ENCODE measurements around the gene ABHD8.
A peak's percentile ranks its signal among the peaks of the same experiment; 100 is the strongest.

ABHD8 gene, protein sequence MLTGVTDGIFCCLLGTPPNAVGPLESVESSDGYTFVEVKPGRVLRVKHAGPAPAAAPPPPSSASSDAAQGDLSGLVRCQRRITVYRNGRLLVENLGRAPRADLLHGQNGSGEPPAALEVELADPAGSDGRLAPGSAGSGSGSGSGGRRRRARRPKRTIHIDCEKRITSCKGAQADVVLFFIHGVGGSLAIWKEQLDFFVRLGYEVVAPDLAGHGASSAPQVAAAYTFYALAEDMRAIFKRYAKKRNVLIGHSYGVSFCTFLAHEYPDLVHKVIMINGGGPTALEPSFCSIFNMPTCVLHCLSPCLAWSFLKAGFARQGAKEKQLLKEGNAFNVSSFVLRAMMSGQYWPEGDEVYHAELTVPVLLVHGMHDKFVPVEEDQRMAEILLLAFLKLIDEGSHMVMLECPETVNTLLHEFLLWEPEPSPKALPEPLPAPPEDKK

DNA sequence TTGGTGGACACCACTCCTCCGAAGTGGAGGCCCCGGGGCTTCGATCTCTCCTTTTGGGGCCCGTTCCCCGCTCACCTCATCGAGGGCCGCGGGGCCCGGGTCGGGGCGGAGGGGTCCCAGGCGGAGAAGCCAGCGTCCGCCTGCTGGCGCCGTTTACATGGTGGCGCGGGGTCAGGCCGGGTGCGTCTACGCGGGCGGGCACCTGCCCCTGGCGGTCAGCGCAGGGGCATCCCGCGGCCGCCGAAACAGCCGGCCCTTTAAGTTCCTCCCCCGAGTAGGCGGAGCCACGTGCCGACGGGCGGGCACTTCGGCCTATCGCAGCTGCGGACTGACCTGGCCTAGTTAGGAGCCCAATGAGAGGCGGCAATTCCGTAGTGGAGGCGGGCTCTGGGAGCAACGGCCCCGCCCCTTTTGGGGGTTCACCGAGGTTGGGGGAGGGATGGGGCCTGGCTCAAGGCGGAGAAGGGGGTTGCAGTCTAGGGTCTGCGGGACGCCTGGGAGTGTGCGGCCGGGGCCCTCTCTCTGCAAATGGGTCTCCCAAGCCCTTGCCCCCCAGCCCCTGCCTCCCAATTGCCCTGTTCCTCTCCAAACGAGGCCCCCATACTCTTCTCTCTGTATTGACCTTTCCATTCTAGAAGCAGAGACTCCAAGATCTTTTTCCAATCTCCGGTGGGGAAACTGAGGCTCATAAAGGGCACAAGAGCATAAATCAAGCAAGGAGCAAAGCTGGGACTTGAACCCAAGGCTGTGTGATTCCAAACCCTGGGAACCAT lies at the start of gene ABHD8:
TSS of gene ABHD8 (minus strand) at position 259 of the 773 bp plus-strand sequence. CDS start 1,809 bp downstream, outside the sequence.
- TF ChIP-seq, protein P1, sequence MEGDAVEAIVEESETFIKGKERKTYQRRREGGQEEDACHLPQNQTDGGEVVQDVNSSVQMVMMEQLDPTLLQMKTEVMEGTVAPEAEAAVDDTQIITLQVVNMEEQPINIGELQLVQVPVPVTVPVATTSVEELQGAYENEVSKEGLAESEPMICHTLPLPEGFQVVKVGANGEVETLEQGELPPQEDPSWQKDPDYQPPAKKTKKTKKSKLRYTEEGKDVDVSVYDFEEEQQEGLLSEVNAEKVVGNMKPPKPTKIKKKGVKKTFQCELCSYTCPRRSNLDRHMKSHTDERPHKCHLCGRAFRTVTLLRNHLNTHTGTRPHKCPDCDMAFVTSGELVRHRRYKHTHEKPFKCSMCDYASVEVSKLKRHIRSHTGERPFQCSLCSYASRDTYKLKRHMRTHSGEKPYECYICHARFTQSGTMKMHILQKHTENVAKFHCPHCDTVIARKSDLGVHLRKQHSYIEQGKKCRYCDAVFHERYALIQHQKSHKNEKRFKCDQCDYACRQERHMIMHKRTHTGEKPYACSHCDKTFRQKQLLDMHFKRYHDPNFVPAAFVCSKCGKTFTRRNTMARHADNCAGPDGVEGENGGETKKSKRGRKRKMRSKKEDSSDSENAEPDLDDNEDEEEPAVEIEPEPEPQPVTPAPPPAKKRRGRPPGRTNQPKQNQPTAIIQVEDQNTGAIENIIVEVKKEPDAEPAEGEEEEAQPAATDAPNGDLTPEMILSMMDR (IDR thresholded peaks at IDR 0.05) = peak; percentile 49

DNA sequence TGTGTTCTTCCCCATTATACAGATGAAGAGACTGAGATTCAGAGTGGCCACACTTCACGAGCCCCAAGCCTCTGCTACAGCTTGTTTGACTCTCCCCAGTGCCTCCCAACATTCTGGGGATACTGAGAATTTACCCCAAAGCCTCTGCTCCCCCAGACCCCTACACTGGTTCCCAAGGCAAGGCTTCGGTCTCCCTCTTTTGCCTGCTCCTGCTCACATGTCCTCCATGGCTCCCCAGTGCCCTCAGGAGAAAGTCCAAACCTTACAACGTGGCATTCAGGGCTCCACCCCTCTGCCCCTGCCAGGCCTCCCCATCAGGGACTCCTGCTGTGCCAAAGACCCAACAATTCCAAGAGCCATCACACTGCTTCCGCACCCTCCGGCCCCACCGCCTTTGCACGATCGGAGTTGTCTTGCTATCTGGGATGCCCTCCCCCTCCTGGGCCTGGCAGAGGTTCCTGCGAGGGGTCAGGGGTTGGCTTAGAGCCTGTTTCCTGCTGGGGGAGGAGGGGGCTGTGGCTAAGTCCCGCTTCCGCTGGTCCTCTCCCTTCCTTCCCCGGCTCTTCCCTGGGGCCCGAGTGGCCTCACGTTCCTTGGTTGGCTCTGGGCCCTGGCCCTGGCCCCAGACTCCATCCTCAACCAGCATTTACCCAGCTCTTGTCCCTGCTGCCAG lies 49.5 kb upstream of the ABHD8 start:
- TF ChIP-seq, protein P1 (IDR thresholded peaks at IDR 0.05) = no peak

DNA sequence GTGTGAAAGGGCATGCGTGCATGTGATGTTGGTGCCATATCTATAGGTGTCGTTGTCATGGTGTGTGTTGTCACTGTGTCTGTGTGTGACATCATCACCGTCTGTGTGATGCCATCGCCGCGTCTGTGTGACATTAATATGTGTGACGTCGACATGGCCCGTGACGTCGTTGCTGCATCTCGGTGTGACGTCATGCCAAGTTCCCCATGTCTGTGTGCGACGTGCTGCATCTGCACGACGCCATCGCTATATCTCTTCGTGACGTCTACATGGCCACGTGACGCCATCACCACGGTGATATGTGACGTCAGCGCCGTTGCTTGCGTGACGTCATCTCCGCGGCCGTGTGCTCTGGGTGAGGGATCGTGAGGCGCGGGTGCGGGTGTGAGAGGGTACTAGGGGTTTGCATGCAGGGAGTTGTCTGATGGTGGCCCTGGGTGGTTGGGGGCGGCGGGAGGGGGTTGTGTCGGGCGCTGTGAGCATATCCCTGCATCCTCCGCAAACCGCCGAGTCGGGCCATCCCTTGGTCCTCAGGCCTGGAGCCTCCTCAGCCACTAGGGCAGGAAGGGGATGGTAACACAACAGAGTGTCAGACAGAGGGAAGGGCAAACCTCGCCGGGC lies 48.7 kb upstream of the ABHD8 start:
- TF ChIP-seq, protein P1 (IDR thresholded peaks at IDR 0.05) = no peak

DNA sequence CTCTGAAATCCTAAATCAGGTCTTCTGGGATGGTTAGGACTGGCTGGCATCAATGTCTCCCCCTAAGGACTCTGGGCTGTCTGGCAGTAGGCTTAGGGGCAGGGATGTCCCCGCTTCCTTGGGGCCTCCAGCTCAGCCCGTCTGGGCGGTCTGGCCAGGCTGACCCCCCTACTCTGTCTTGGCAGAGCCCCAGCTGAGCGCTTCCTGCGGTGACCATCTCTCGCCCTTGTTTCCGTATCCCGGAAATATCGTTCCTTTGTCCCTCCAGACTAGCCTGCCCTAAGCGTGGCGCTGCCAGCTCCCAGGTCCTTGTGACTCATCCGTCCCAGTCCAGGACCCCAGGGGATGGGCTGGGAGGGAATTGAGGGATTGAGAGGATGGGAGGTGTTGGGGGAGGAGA lies 45.5 kb upstream of the ABHD8 start:
- TF ChIP-seq, protein P1 (IDR thresholded peaks at IDR 0.05) = no peak

DNA sequence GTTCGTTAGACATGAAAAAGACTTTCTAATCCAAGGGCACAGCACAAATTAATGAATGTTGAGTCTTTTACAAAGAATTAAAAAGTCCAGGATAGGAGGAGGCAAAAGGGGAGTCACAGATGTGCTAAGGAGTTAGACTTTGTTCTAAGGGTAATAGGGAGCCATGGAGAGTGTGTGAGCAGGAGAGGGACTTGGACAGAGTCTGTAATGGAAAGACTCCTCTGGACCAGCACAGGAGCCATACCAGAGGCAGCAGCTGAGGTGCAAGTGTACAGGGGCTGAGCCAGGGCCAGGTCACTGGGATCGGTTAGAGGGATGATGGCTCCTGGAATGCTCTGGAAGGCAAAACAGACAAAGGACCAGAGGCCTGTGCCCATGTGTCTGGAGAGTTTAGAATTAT lies 44.7 kb upstream of the ABHD8 start:
- TF ChIP-seq, protein P1 (IDR thresholded peaks at IDR 0.05) = no peak

DNA sequence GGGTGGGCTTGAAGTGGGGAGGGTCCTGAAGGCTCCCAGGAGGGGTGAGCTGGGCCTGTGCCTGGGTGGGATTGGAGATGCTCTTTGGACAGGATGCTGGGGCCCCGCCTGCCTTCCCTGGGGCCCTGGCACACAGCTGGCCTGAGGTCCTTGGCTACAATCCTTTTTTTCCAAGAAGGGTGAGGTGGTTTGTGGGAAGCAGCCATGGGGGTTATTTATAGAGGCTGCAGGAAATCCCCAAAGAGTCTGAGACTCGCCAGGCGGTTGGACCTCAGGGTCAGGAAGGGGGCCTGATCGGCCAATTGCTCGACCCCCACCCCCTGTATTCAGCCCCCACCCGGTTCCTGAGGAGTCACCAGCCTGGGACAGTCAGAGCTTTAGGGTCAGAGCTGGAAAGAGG lies 44.1 kb upstream of the ABHD8 start:
- TF ChIP-seq, protein P1 (IDR thresholded peaks at IDR 0.05) = no peak

DNA sequence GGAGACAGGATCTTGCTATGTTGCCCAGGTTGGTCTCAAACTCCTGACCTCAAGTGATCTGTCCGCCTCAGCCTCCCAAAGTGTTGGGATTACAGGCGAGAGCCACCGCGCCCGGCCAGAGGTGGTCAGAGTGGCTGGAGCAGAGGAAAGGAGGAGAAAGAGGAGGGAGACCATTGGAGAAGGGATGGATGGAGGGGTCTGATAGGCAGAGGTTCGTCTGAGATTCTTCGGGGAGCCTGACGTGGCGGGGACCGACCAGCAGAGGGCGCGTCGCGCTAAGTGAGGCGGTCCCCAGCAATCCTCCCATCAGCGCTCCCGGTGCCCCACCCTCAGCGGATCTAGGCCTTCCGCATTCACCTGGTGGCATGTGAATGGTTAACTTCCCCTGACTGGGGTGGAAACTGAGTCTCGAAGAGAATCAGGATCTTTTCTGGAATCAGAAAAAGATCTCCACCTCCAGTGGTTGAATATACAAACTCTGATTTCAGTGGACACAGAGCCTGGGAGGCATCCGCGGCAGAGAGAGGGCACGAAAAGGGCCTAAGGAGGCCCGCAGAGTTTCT lies 43.0 kb upstream of the ABHD8 start:
- TF ChIP-seq, protein P1 (IDR thresholded peaks at IDR 0.05) = peak; percentile 93
